Caki2 (cell line): ENCODE measurements around the gene CLECL1. TPM values are rescaled to one million over a fixed set of nuclear protein-coding genes. Genes with fewer than 3 reads are reported as not detected.
"Not testable (repeated sequence)": the region's sequence is repeated elsewhere in the genome, so short reads cannot be mapped to it uniquely, and the experiment has no call there.

Experiments
- DNase-seq: peaks from one replicate; pipeline ENCODE4 v3.0.0-alpha.2; 2015; ENCODE audit warnings: low read depth
- in situ Hi-C: cut with HindIII; loops from 2 replicates; pipeline ENCODE4 v1.10.0; 2016; ENCODE audit warnings: low sequenced_read_pairs, low pct_unique_long_range_greater_than_20kb, mixed read lengths
- total RNA-seq: library from RNA; depleted of rRNA; stranded (reverse); fragments of >200 nt; shearing (Covaris generic); gene quantifications from 2 replicates; pipeline ENCODE4 v1.2.3, GENCODE V29; 2014; ENCODE audit warnings: low replicate concordance

Gene CLECL1
- total RNA-seq, 1 experiment from 2014 or later, result not detected

GRCh38 chr12:9753498-9753897, 20.6 kb upstream of the CLECL1 start:
- DNase-seq, result no peak
- in situ Hi-C loops, result no loop called here

GRCh38 chr12:9753073-9753472, 20.2 kb upstream of the CLECL1 start:
- in situ Hi-C loops, result no loop called here
- DNase-seq, result no peak

GRCh38 chr12:9752145-9752933, 19.4 kb upstream of the CLECL1 start:
- in situ Hi-C loops, result no loop called here
- DNase-seq, result no peak

DNA sequence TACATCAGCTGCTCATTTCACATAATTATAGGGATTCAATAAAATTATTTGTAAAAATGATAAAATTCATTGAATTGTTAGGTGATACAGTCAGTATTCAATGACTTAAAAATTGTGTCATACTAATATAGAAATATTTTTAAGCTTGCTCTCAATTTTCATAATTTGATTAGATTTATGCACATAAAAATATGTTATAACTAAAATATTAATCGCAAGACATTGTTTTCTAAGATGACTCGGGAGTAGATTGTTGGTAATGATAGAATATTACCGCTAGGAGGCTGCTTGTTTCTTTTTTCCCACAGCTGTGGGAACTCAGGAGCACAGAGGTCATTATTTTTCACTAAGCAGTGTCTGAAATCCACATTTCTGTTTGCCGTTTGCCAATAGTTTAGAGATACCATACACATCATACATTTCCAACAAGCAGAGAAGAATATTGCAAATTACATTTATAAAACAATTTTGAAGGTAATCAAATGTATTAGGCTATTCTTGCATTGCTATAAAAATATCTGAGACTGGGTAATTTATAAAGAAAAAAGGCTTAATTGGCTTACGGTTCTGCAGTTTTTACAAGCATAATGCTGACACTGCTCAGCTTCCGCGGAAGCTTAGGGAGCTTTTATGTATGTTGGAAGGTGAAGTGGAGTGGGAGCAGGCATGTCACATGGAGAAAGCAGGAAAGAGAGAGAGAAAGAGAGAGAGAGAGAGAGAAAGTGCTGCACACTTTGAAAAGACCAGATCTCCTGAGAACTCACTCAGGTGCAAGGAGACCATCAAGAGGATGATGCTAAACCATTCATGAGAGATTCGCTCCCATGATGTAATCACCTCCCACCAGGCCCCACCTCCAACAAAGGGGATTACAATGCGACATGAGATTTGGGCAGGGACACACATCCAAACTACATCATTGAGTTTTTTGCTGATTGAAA, 18.6 kb upstream of the CLECL1 start:
- in situ Hi-C loops, result no loop called here
- no peak for DNase-seq

DNA sequence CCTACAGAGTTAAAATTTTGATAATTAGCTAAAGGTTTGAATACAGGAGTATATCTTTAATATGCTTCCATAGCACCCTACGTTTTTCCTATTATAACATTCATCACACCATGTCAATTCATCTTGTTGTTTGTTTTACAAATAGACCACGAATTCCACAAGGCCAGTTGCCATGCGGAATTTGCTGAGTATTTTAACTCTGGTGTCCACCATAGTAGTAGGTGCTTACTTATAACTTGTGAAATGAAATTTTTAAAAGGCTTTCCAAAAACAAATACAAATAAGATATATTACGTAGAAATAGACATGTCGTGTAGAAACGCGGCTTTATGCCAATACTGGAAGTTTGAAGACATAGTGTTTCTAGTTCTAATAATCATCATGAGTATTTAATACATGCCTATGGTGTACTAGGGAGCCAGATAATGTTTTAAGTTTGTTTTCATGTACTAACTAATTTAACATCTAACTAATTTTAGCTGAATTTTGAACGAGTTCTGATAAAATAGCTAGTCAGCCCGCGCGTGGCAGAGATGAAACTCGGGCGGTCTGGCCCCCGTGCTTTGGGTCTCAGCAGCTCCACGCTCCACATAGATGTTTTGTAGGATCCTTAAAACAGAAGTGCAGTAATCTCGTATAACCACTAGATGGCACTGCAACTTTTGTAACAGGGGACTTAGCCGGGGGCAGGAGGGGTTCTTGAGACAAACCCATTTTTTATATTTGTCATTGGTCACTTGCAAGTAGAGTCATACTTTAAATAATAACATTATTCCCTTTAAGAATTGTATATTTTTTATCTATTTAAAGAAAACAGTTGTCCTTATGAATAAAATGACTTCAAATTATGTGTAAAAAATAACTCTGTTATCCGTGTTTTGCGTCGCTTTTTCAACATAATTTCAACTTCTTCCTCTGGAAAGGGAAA, 17.6 kb upstream of the CLECL1 start:
- peak; percentile 60 for DNase-seq
- in situ Hi-C loops, result no loop called here

- in situ Hi-C loops, result no loop called here
These were observed 16.7 kb upstream of the CLECL1 start for GRCh38 chr12:9749640-9750039.

GRCh38 chr12:9745199-9745598, 12.3 kb upstream of the CLECL1 start:
- in situ Hi-C loops, result no loop called here
- DNase-seq, result no peak

More at GRCh38 chr12:9749640-9750039, 16.7 kb upstream of the CLECL1 start:
- DNase-seq, result no peak

GRCh38 chr12:9742661-9743060, 9.8 kb upstream of the CLECL1 start:
- DNase-seq, result no peak
- in situ Hi-C loops, result no loop called here

- in situ Hi-C loops, result no loop called here
- DNase-seq, result no peak
These were observed 8.8 kb upstream of the CLECL1 start for GRCh38 chr12:9741726-9742125.

GRCh38 chr12:9740106-9740750, 7.3 kb upstream of the CLECL1 start:
- DNase-seq, result no peak
- in situ Hi-C loops, result no loop called here

DNA sequence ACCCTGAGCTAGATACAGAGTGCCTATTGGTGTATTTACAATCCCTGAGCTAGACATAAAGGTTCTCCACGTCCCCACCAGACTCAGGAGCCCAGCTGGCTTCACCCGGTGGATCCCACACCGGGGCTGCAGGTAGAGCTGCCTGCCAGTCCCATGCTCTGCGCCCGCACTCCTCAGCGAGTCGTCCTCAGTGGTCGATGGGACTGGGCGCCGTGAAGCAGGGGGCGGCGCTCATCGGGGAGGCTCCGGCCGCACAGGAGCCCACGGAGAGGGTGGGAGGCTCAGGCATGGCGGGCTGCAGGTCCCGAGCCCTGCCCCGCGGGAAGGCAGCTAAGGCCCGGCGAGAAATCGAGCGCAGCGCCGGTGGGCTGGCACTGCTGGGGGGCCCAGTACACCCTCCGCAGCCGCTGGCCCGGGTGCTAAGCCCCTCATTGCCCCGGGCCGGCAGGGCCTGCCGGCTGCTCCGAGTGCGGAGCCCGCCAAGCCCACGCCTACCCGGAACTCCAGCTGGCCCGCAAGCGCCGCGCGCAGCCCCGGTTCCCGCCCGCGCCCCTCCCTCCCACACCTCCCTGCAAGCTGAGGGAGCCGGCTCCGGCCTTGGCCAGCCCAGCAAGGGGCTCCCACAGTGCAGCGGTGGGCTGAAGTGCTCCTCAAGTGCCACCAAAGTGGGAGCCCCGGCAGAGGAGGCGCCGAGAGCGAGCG, 6.7 kb upstream of the CLECL1 start:
- DNase-seq, in situ Hi-C loops: not testable (repeated sequence)

GRCh38 chr12:9738905-9739304, 6.0 kb upstream of the CLECL1 start:
- DNase-seq, in situ Hi-C loops: not testable (repeated sequence)

- no peak for DNase-seq
- in situ Hi-C loops, result no loop called here
These were observed 4.2 kb upstream of the CLECL1 start for GRCh38 chr12:9736936-9737705.

DNA sequence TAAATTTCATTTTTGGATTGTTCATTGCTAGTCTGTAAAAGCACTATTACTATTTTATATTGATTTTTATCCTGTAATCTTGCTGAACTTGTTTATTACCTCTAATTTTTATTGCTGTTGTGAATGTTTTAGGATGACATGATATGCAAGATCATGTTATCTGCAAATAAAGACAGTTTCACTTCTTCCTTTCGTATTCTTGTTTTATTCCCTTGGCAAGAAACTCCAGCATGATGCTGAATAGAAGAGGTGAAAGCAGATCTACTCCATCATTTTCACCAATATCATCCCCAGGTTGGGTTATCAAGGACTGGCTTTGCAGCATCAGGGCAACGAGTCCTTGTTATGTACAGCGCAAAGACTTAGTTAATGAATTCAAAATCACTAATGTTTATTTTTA, 2.7 kb upstream of the CLECL1 start:
- in situ Hi-C loops, result no loop called here
- no peak for DNase-seq

- in situ Hi-C loops, result no loop called here
- no peak for DNase-seq
These were observed 1.1 kb downstream of the CLECL1 start for GRCh38 chr12:9731797-9732196.

GRCh38 chr12:9731393-9731792, 1.5 kb downstream of the CLECL1 start:
- in situ Hi-C loops, result no loop called here
- no peak for DNase-seq

GRCh38 chr12:9730591-9730990, 2.3 kb downstream of the CLECL1 start:
- DNase-seq, result no peak
- in situ Hi-C loops, result no loop called here
